ENCODE measurements around the gene CD160.

Gene CD160

GRCh38 chr1:145730900-145731299 is 11.6 kb downstream of the CD160 start (continued):
- TF ChIP-seq TSHZ2 (CRISPR knock-in tag; IDR thresholded peaks at IDR 0.05) (no peak), ARNTL (CRISPR knock-in tag; IDR thresholded peaks at IDR 0.05; ENCODE audit: borderline replicate concordance, low read depth) (no peak), ZFP3 (CRISPR knock-in tag; IDR thresholded peaks at IDR 0.05) (no peak), ZNF565 (CRISPR knock-in tag; conservative IDR thresholded peaks at IDR 0.05; ENCODE audit: low read depth) (no peak)

- no peak for TF ChIP-seq BACH2 (CRISPR knock-in tag; IDR thresholded peaks at IDR 0.05; ENCODE audit: borderline replicate concordance)
- TF ChIP-seq ZNF565 (CRISPR knock-in tag; conservative IDR thresholded peaks at IDR 0.05; ENCODE audit: low read depth): no peak
- TF ChIP-seq CSDC2 (CRISPR knock-in tag; IDR thresholded peaks at IDR 0.05): no peak
- no peak for TF ChIP-seq ESRRG (CRISPR knock-in tag; IDR thresholded peaks at IDR 0.05)
- TF ChIP-seq ZC3H10 (CRISPR knock-in tag; IDR thresholded peaks at IDR 0.05): no peak
- TF ChIP-seq ZFP3 (CRISPR knock-in tag; IDR thresholded peaks at IDR 0.05): no peak
- TF ChIP-seq TOX (CRISPR knock-in tag; IDR thresholded peaks at IDR 0.05; ENCODE audit: borderline replicate concordance): no peak
- no peak for ATAC-seq
These were observed 16.9 kb downstream of the CD160 start for GRCh38 chr1:145736191-145736590.

GRCh38 chr1:145740269-145740668 is 21.0 kb downstream of the CD160 start:
- ATAC-seq: no peak
- TF ChIP-seq PPARA (CRISPR knock-in tag; IDR thresholded peaks at IDR 0.05; ENCODE audit: borderline replicate concordance): no peak
- no peak for TF ChIP-seq POU6F1 (CRISPR knock-in tag; IDR thresholded peaks at IDR 0.05; ENCODE audit: borderline replicate concordance, low read depth)
- no peak for TF ChIP-seq ZNF70 (CRISPR knock-in tag; IDR thresholded peaks at IDR 0.05)
- no peak for TF ChIP-seq RARB (CRISPR knock-in tag; IDR thresholded peaks at IDR 0.05)
- TF ChIP-seq CREB5 (CRISPR knock-in tag; IDR thresholded peaks at IDR 0.05; ENCODE audit: low read depth): no peak
- TF ChIP-seq ESRRG (CRISPR knock-in tag; IDR thresholded peaks at IDR 0.05): no peak
- TF ChIP-seq ZFP3 (CRISPR knock-in tag; IDR thresholded peaks at IDR 0.05): no peak
- TF ChIP-seq OSR1 (CRISPR knock-in tag; IDR thresholded peaks at IDR 0.05): no peak
- no peak for TF ChIP-seq ZFP30 (CRISPR knock-in tag; IDR thresholded peaks at IDR 0.05)
- no peak for TF ChIP-seq TSHZ2 (CRISPR knock-in tag; IDR thresholded peaks at IDR 0.05)
- TF ChIP-seq CSRNP3 (CRISPR knock-in tag; IDR thresholded peaks at IDR 0.05): no peak
- TF ChIP-seq ZNF565 (CRISPR knock-in tag; conservative IDR thresholded peaks at IDR 0.05; ENCODE audit: low read depth): no peak
- TF ChIP-seq TOX (CRISPR knock-in tag; IDR thresholded peaks at IDR 0.05; ENCODE audit: borderline replicate concordance): no peak
- no peak for TF ChIP-seq ISL1 (CRISPR knock-in tag; IDR thresholded peaks at IDR 0.05)
- TF ChIP-seq CSDC2 (CRISPR knock-in tag; IDR thresholded peaks at IDR 0.05): no peak
- no peak for TF ChIP-seq SNAI2 (CRISPR knock-in tag; IDR thresholded peaks at IDR 0.05)
- no peak for TF ChIP-seq ZNF8 (CRISPR knock-in tag; IDR thresholded peaks at IDR 0.05)
- TF ChIP-seq ZC3H10 (CRISPR knock-in tag; IDR thresholded peaks at IDR 0.05): no peak
- no peak for TF ChIP-seq BACH2 (CRISPR knock-in tag; IDR thresholded peaks at IDR 0.05; ENCODE audit: borderline replicate concordance)

Measured in SK-N-SH treated with all-trans-retinoic acid at 6 μM for 48 hours (cell line).